Nephron progenitor cell (in vitro differentiated cells): Measurements from ENCODE around the gene SYNPO.

Source experiments
- DNase-seq: peaks from one replicate; pipeline ENCODE4 v3.0.0; 2021
- H3K27ac Mint-ChIP-seq: 2 replicates; pipeline ENCODE4 v1.8.0; 2021; ENCODE audit warnings: mild to moderate bottlenecking, moderate library complexity, mixed read lengths
- H3K27me3 Mint-ChIP-seq: 2 replicates; pipeline ENCODE4 v1.8.0; 2021; ENCODE audit warnings: mild to moderate bottlenecking, low read depth, mixed read lengths; ENCODE audit not compliant: poor library complexity
- H3K36me3 Mint-ChIP-seq: 2 replicates; pipeline ENCODE4 v1.8.0; 2021; ENCODE audit warnings: low read depth, mixed read lengths
- H3K4me1 Mint-ChIP-seq: 2 replicates; pipeline ENCODE4 v1.8.0; 2021; ENCODE audit warnings: mixed read lengths
- H3K4me3 Mint-ChIP-seq: 2 replicates; pipeline ENCODE4 v1.8.0; 2021; ENCODE audit warnings: mild to moderate bottlenecking, moderate library complexity, mixed read lengths
- H3K9me3 Mint-ChIP-seq: 2 replicates; pipeline ENCODE4 v1.8.0; 2021; ENCODE audit warnings: mild to moderate bottlenecking, moderate library complexity, mixed read lengths
- TF ChIP-seq, protein P1 (sequence below): fragments of 200-600 bp; sonication (generic); IDR thresholded peaks from 2 replicates; pipeline ENCODE4 v1.5.0; 2021; ENCODE audit warnings: antibody characterized with exemption

The SYNPO gene

GRCh38 chr5:150642567-150642927 is 2.1 kb downstream of the SYNPO start:
- Mint-ChIP-seq H3K4me3 (no peak overlapping the region), H3K9me3 (no peaks in the 10 kb centered on the region), H3K36me3 (no peaks in the 10 kb centered on the region), H3K27me3 (peaks cover 10% of the 10 kb centered on the region), H3K4me1 (peaks cover 80% of the 10 kb centered on the region), H3K27ac (no peak overlapping the region)
- no peak for DNase-seq
- TF ChIP-seq, protein P1, sequence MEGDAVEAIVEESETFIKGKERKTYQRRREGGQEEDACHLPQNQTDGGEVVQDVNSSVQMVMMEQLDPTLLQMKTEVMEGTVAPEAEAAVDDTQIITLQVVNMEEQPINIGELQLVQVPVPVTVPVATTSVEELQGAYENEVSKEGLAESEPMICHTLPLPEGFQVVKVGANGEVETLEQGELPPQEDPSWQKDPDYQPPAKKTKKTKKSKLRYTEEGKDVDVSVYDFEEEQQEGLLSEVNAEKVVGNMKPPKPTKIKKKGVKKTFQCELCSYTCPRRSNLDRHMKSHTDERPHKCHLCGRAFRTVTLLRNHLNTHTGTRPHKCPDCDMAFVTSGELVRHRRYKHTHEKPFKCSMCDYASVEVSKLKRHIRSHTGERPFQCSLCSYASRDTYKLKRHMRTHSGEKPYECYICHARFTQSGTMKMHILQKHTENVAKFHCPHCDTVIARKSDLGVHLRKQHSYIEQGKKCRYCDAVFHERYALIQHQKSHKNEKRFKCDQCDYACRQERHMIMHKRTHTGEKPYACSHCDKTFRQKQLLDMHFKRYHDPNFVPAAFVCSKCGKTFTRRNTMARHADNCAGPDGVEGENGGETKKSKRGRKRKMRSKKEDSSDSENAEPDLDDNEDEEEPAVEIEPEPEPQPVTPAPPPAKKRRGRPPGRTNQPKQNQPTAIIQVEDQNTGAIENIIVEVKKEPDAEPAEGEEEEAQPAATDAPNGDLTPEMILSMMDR, result no peak

DNA sequence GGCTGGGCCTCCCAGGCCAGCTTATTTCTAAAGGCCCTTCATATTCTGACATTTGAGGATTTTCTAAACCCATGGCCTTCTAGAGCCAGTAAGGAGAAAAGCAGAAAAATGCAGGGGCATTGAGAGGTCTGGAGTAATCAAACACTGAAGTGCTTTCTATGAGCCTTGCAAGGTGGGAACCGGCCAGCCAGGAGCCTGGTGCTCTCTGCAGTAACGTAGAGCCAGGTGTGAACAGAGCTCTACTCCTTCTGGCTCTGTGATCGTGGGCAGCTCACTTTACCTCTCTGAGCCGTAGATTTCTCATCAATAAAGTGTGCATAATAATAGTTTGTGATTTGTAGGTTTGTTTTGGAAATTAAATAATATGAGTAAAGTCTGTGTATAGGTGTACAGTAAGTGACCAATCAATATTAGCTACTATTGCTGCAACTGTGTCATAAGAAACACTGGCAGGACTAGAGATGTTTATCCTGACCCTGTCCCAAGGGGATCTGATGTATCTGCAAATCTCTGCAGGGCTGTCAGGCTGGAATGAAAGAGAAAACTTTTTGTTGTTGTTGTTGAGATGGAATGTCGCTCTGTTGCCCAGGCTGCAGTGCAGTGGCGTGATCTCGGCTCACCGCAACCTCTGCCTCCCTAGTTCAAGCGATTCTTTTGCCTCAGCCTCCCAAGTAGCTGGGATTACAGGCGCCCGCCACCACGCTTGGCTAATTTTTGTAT is 2.7 kb downstream of the SYNPO start:
- no peak overlapping the region for H3K4me3 Mint-ChIP-seq
- peak overlapping the region; percentile 25 for H3K27ac Mint-ChIP-seq
- peaks cover 10% of the 10 kb centered on the region for H3K27me3 Mint-ChIP-seq
- no peaks in the 10 kb centered on the region for H3K9me3 Mint-ChIP-seq
- TF ChIP-seq, protein P1, result no peak
- no peaks in the 10 kb centered on the region for H3K36me3 Mint-ChIP-seq
- peaks cover 77% of the 10 kb centered on the region for H3K4me1 Mint-ChIP-seq
- DNase-seq, result no peak

DNA sequence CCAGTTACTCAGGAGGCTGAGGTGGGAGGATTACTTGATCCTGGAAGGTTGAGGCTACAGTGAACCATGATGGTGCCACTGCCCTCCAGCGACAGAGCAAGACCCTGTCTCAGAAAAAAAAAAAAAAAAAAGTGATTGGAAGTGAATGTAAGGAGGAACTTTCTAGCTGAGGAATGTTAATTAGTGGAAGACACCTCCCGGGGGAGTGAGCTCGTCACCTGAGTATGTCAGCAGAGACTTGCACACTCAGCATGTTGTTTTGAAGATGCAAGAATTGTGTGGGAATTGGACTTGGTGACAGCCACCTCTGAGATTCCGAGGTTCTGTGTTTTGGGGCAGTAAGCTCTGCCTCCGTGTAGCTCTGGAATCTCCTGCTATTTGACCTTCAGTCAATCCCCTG is 3.6 kb downstream of the SYNPO start:
- Mint-ChIP-seq H3K9me3 (no peaks in the 10 kb centered on the region), H3K27me3 (peaks cover 10% of the 10 kb centered on the region), H3K36me3 (no peaks in the 10 kb centered on the region), H3K4me3 (no peak overlapping the region), H3K27ac (peak overlapping the region; percentile 93), H3K4me1 (peaks cover 77% of the 10 kb centered on the region)
- no peak for DNase-seq
- TF ChIP-seq, protein P1, result no peak

DNA sequence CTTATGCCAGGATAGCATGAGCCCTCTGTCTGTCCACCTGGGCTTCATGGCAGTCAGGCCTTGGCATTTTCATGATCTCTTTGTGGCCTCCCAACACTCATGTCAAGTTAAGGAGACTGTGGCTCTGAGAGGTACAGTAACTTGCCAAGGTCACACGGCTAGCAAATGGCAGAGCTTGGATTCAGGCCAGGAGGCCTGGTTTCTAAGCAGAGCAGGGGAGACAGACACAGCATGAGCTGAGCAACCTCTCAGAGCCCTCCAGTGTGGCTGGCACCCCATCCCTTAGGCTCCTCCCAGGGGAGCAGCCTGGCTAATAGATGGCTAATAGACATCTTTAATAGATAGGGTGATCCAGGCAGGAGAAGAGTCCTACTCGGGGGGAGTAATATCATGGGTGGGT is 4.1 kb downstream of the SYNPO start:
- peaks cover 76% of the 10 kb centered on the region for H3K4me1 Mint-ChIP-seq
- no peaks in the 10 kb centered on the region for H3K36me3 Mint-ChIP-seq
- DNase-seq, result no peak
- peak overlapping the region; percentile 93 for H3K27ac Mint-ChIP-seq
- peaks cover 10% of the 10 kb centered on the region for H3K27me3 Mint-ChIP-seq
- TF ChIP-seq, protein P1, result no peak
- no peaks in the 10 kb centered on the region for H3K9me3 Mint-ChIP-seq
- H3K4me3 Mint-ChIP-seq, result no peak overlapping the region

DNA sequence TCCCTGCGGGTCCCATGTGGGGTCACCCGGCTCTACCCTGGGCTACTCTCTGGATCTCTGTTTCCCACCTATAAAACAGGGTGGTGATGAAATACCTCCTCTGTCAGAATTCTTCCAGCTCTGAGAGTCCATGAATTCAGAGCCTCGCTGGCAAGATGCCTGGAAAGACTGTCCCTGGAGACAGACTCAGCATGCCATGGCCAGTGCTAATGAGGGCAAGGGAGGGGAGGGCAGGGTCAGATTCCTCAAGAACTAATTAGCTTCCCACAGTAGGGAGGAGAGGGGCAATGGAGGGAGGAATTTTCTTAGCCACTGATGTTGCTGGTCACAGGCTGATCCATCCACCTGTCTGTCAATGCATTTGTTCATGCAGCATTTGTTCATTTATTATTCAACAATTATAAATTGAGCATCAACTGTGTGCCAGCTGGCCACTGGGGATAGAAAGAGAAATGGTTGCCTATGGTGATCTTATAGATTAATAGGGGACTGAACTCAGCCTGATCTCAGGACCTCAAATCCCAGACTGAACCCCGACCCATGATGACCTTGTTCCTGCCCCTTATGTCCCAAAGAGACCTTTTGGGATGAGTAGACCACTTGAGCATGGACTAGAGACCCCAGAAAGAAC is 4.7 kb downstream of the SYNPO start:
- Mint-ChIP-seq H3K36me3 (no peaks in the 10 kb centered on the region), H3K4me1 (peaks cover 73% of the 10 kb centered on the region), H3K27me3 (peaks cover 9% of the 10 kb centered on the region), H3K27ac (peak overlapping the region; percentile 93), H3K4me3 (no peak overlapping the region), H3K9me3 (no peaks in the 10 kb centered on the region)
- TF ChIP-seq, protein P1, result no peak
- peak; percentile 37 for DNase-seq
